ENCODE results near the gene FGD2.
"Not testable (repeated sequence)": the region's sequence is repeated elsewhere in the genome, so short reads cannot be mapped to it uniquely, and the experiment has no call there.

Gene FGD2

GRCh38 chr6:37058984-37059343 lies 53.5 kb downstream of the FGD2 start:
- not testable (repeated sequence) for DNase-seq (ENCODE audit: low read depth in 3 of 3)

- no peak for DNase-seq (ENCODE audit: low read depth in 3 of 3)
Observed at GRCh38 chr6:37059344-37060194, 54.1 kb downstream of the FGD2 start.

GRCh38 chr6:37060195-37060559 lies 54.7 kb downstream of the FGD2 start:
- no peak for DNase-seq (ENCODE audit: low read depth in 3 of 3)

GRCh38 chr6:37061157-37061804 lies 55.8 kb downstream of the FGD2 start:
- no peak for DNase-seq (ENCODE audit: low read depth in 3 of 3)

GRCh38 chr6:37062424-37062823 lies 57.0 kb downstream of the FGD2 start:
- DNase-seq (ENCODE audit: low read depth in 3 of 3): no peak

GRCh38 chr6:37068356-37069270 lies 63.2 kb downstream of the FGD2 start:
- DNase-seq (ENCODE audit: low read depth in 3 of 3): no peak

- DNase-seq (ENCODE audit: low read depth in 3 of 3): no peak
Observed at GRCh38 chr6:37069639-37070038, 64.2 kb downstream of the FGD2 start.

- no peak for DNase-seq (ENCODE audit: low read depth in 3 of 3)
Observed at GRCh38 chr6:37072526-37072925, 67.1 kb downstream of the FGD2 start.

GRCh38 chr6:37074053-37074827 lies 68.8 kb downstream of the FGD2 start:
- no peak for DNase-seq (ENCODE audit: low read depth in 3 of 3)

GRCh38 chr6:37077191-37077904 lies 71.9 kb downstream of the FGD2 start:
- no peak for DNase-seq (ENCODE audit: low read depth in 3 of 3)

- no peak for DNase-seq (ENCODE audit: low read depth in 3 of 3)
Observed at GRCh38 chr6:37077905-37078296, 72.4 kb downstream of the FGD2 start.

Measured in stimulated activated CD4-positive, alpha-beta T cell treated with anti-CD3 and anti-CD28 coated beads, TNF-alpha, amount 100 ng/mL, for 48 hours (primary cell).